ENCODE data around the gene TEAD3.
"Not testable (repeated sequence)": the region's sequence is repeated elsewhere in the genome, so short reads cannot be mapped to it uniquely, and the experiment has no call there.

The TEAD3 gene

DNA sequence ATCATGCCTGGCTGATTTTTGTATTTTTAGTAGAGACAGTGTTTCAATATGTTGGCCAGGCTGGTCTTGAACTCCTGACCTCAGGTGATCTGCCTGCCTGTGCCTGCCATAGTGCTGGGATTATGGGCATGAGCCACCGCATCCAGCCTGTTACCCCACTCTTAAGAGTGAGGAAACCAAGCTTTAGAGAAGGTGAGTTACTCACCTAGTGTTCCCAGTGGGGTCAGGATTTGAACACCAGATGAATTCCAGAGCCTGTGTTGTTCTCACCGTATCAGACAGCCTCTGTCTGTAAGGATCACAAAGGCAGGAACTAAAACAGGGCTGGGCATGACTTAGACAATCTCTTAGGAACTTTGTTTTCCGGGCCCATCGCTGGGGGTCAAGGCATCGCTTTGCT lies 54.2 kb downstream of the TEAD3 start:
- TF ChIP-seq, protein P1, sequence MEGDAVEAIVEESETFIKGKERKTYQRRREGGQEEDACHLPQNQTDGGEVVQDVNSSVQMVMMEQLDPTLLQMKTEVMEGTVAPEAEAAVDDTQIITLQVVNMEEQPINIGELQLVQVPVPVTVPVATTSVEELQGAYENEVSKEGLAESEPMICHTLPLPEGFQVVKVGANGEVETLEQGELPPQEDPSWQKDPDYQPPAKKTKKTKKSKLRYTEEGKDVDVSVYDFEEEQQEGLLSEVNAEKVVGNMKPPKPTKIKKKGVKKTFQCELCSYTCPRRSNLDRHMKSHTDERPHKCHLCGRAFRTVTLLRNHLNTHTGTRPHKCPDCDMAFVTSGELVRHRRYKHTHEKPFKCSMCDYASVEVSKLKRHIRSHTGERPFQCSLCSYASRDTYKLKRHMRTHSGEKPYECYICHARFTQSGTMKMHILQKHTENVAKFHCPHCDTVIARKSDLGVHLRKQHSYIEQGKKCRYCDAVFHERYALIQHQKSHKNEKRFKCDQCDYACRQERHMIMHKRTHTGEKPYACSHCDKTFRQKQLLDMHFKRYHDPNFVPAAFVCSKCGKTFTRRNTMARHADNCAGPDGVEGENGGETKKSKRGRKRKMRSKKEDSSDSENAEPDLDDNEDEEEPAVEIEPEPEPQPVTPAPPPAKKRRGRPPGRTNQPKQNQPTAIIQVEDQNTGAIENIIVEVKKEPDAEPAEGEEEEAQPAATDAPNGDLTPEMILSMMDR (IDR thresholded peaks at IDR 0.05; ENCODE audit: borderline replicate concordance, extremely low read depth, low read length, poor library complexity, severe bottlenecking), result no peak
- no peak for TF ChIP-seq EZH2 (IDR thresholded peaks at IDR 0.05; ENCODE audit: borderline replicate concordance, low read depth, low read length, severe bottlenecking)
- no peak overlapping the region for H3K4me2 ChIP-seq (ENCODE audit: insufficient read depth, low read length)
- H3K27me3 ChIP-seq (ENCODE audit: insufficient read depth, low read length, poor library complexity), result no peaks in the 10 kb centered on the region
- no peak for DNase-seq
- H4K20me1 ChIP-seq (ENCODE audit: insufficient read depth, low read length), result no peaks in the 10 kb centered on the region
- no peaks in the 10 kb centered on the region for H3K36me3 ChIP-seq (ENCODE audit: insufficient read depth, low read length)
- H3K79me2 ChIP-seq (ENCODE audit: insufficient read depth, low read length), result no peaks in the 10 kb centered on the region
- H3K27ac ChIP-seq (ENCODE audit: low read length), result no peak overlapping the region
- no peak overlapping the region for H2AFZ ChIP-seq (ENCODE audit: low read depth, low read length)
- no peak overlapping the region for H3K4me3 ChIP-seq (ENCODE audit: low read depth in 1 of 2, low read length in 2 of 2)
- H3K4me1 ChIP-seq (ENCODE audit: insufficient read depth, low read length), result peaks cover 4% of the 10 kb centered on the region; the same call in 1 of the 2 replicates
- no peak overlapping the region for H3K9ac ChIP-seq (ENCODE audit: low read depth, low read length)
- H3K9me3 ChIP-seq (ENCODE audit: insufficient read depth, low read length, severe bottlenecking), result no peaks in the 10 kb centered on the region
- no peak for ATAC-seq (ENCODE audit: insufficient read depth, low read depth)

GRCh38 chr6:35441642-35442041 lies 55.2 kb downstream of the TEAD3 start:
- no peaks in the 10 kb centered on the region for H3K9me3 ChIP-seq (ENCODE audit: insufficient read depth, low read length, severe bottlenecking)
- no peak overlapping the region for H3K4me3 ChIP-seq (ENCODE audit: low read depth in 1 of 2, low read length in 2 of 2)
- no peaks in the 10 kb centered on the region for H3K27me3 ChIP-seq (ENCODE audit: insufficient read depth, low read length, poor library complexity)
- no peak overlapping the region for H3K4me2 ChIP-seq (ENCODE audit: insufficient read depth, low read length)
- H2AFZ ChIP-seq (ENCODE audit: low read depth, low read length), result no peak overlapping the region
- H3K9ac ChIP-seq (ENCODE audit: low read depth, low read length), result no peak overlapping the region
- no peaks in the 10 kb centered on the region for H3K36me3 ChIP-seq (ENCODE audit: insufficient read depth, low read length)
- H3K79me2 ChIP-seq (ENCODE audit: insufficient read depth, low read length), result no peaks in the 10 kb centered on the region
- ATAC-seq (ENCODE audit: insufficient read depth, low read depth) (no peak), DNase-seq (no peak)
- peaks cover 4% of the 10 kb centered on the region; the same call in 1 of the 2 replicates for H3K4me1 ChIP-seq (ENCODE audit: insufficient read depth, low read length)
- H3K27ac ChIP-seq (ENCODE audit: low read length), result no peak overlapping the region
- H4K20me1 ChIP-seq (ENCODE audit: insufficient read depth, low read length), result no peaks in the 10 kb centered on the region
- no peak for TF ChIP-seq EZH2 (IDR thresholded peaks at IDR 0.05; ENCODE audit: borderline replicate concordance, low read depth, low read length, severe bottlenecking)
- TF ChIP-seq, protein P1 (IDR thresholded peaks at IDR 0.05; ENCODE audit: borderline replicate concordance, extremely low read depth, low read length, poor library complexity, severe bottlenecking), result no peak

DNA sequence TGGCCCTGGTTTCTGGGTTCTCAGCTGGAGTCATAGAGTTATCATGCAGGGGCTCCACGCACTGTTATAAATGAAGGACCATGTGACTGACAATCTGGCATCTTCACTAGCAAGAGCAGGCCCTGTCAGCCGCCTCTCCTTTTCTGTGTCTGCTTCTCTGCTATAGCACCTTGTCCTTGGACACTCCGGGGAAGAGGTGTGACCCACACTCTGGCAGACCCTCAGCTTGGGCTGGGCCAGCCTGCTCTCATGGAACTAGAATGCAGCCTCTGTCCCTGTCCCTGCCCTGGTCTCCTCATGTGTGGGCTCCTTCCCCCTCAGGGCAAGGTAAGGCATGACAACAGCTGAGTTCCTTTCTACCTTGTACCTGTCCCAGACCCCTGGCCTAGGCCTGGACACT lies 55.7 kb downstream of the TEAD3 start:
- TF ChIP-seq, protein P1 (IDR thresholded peaks at IDR 0.05; ENCODE audit: borderline replicate concordance, extremely low read depth, low read length, poor library complexity, severe bottlenecking), result no peak
- H3K4me2 ChIP-seq (ENCODE audit: insufficient read depth, low read length), result no peak overlapping the region
- no peaks in the 10 kb centered on the region for H4K20me1 ChIP-seq (ENCODE audit: insufficient read depth, low read length)
- peaks cover 4% of the 10 kb centered on the region; the same call in 1 of the 2 replicates for H3K4me1 ChIP-seq (ENCODE audit: insufficient read depth, low read length)
- H3K27me3 ChIP-seq (ENCODE audit: insufficient read depth, low read length, poor library complexity), result no peaks in the 10 kb centered on the region
- H3K27ac ChIP-seq (ENCODE audit: low read length), result no peak overlapping the region
- ATAC-seq (ENCODE audit: insufficient read depth, low read depth) (no peak), DNase-seq (no peak)
- no peaks in the 10 kb centered on the region for H3K79me2 ChIP-seq (ENCODE audit: insufficient read depth, low read length)
- no peaks in the 10 kb centered on the region for H3K9me3 ChIP-seq (ENCODE audit: insufficient read depth, low read length, severe bottlenecking)
- H3K4me3 ChIP-seq (ENCODE audit: low read depth in 1 of 2, low read length in 2 of 2), result no peak overlapping the region
- H2AFZ ChIP-seq (ENCODE audit: low read depth, low read length), result no peak overlapping the region
- no peak overlapping the region for H3K9ac ChIP-seq (ENCODE audit: low read depth, low read length)
- H3K36me3 ChIP-seq (ENCODE audit: insufficient read depth, low read length), result no peaks in the 10 kb centered on the region

- Histone ChIP-seq H3K36me3 (ENCODE audit: insufficient read depth, low read length) (no peaks in the 10 kb centered on the region), H3K4me2 (ENCODE audit: insufficient read depth, low read length) (no peak overlapping the region), H2AFZ (ENCODE audit: low read depth, low read length) (no peak overlapping the region), H3K4me3 (ENCODE audit: low read depth in 1 of 2, low read length in 2 of 2) (no peak overlapping the region), H3K79me2 (ENCODE audit: insufficient read depth, low read length) (no peaks in the 10 kb centered on the region), H3K9ac (ENCODE audit: low read depth, low read length) (no peak overlapping the region), H3K4me1 (ENCODE audit: insufficient read depth, low read length) (no peaks in the 10 kb centered on the region), H3K27ac (ENCODE audit: low read length) (no peak overlapping the region), H3K27me3 (ENCODE audit: insufficient read depth, low read length, poor library complexity) (no peaks in the 10 kb centered on the region), H3K9me3 (ENCODE audit: insufficient read depth, low read length, severe bottlenecking) (no peaks in the 10 kb centered on the region), H4K20me1 (ENCODE audit: insufficient read depth, low read length) (no peaks in the 10 kb centered on the region)
- TF ChIP-seq, protein P1 (IDR thresholded peaks at IDR 0.05; ENCODE audit: borderline replicate concordance, extremely low read depth, low read length, poor library complexity, severe bottlenecking), result no peak
- TF ChIP-seq EZH2 (IDR thresholded peaks at IDR 0.05; ENCODE audit: borderline replicate concordance, low read depth, low read length, severe bottlenecking), result no peak
- no peak for DNase-seq
- ATAC-seq (ENCODE audit: insufficient read depth, low read depth), result no peak
Measured at GRCh38 chr6:35439308-35439707, 57.6 kb downstream of the TEAD3 start.

DNA sequence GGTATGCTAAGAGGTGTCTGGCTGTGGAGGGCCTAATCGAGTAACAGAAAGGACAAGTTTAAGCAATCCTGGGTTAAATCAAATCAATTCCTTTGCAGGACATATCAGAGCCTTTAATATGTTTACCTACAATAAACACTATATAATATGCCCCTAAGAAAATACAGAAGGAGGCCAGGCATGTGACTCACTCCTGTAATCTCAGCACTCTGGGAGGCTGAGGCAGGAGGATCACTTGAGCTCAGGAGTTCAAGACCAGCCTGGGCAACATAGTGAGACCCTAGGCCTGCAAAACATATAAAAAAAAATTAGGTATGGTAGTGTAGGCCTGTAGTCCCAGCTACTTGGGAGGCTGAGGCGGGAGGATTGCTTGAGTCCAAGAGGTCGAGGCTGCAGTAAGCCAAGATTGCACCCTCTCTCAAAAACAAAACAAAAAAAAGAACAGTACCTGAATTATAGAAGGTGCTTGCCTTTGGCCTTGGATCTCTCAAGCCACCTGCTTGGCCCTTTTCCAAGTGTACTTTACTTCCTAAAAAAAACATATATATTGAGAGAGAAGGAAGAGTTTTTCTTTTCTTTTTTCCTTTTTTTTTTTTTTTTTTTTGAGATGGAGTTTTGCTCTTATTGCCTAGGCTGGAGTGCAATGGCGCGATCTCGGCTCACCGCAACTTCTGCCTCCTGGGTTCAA lies 58.4 kb downstream of the TEAD3 start:
- not testable (repeated sequence) for ATAC-seq (ENCODE audit: insufficient read depth, low read depth); H3K4me1 ChIP-seq (ENCODE audit: insufficient read depth, low read length); H3K27ac ChIP-seq (ENCODE audit: low read length); H3K9ac ChIP-seq (ENCODE audit: low read depth, low read length); H3K9me3 ChIP-seq (ENCODE audit: insufficient read depth, low read length, severe bottlenecking); H3K79me2 ChIP-seq (ENCODE audit: insufficient read depth, low read length); H3K27me3 ChIP-seq (ENCODE audit: insufficient read depth, low read length, poor library complexity); H3K4me2 ChIP-seq (ENCODE audit: insufficient read depth, low read length); H3K36me3 ChIP-seq (ENCODE audit: insufficient read depth, low read length); H2AFZ ChIP-seq (ENCODE audit: low read depth, low read length); H3K4me3 ChIP-seq (ENCODE audit: low read depth in 1 of 2, low read length in 2 of 2); DNase-seq; H4K20me1 ChIP-seq (ENCODE audit: insufficient read depth, low read length)

Measured in DND-41 (cell line).